Left lung (tissue), 10 donors: ENCODE results near the gene TC2N. TPM values are rescaled to one million over a fixed set of nuclear protein-coding genes. Genes with fewer than 3 reads are reported as not detected.
"Not testable (repeated sequence)": the region's sequence is repeated elsewhere in the genome, so short reads cannot be mapped to it uniquely, and the experiment has no call there.

Experiments used
- ATAC-seq: fragments of 200-7000 bp; cut with Tn5 transposase; one replicate; pipeline ENCODE4 v1.9.1; 2020; ENCODE audit warnings: moderate library complexity
- DNase-seq, 4 donors: peaks; one replicate each; pipeline ENCODE4 v3.0.0-alpha.2; 2013 to 2020
- H3K27ac ChIP-seq, 2 donors: fragments of 200-600 bp; sonication (generic) in 1 of 2; one replicate each; pipeline versions ENCODE4 v1.5.0 to v1.8.0; 2020 to 2021
- H3K27me3 ChIP-seq, 2 donors: fragments of 200-600 bp; sonication (generic) in 1 of 2; one replicate each; pipeline versions ENCODE4 v1.5.0 to v1.8.0; 2020 to 2021
- H3K36me3 ChIP-seq, 2 donors: fragments of 200-600 bp; sonication (generic) in 1 of 2; one replicate each; pipeline versions ENCODE4 v1.5.0 to v1.8.0; 2020 to 2021
- H3K4me1 ChIP-seq, 2 donors: fragments of 200-600 bp; one replicate each; pipeline ENCODE4 v1.8.0; 2021
- H3K4me3 ChIP-seq, 2 donors: fragments of 200-600 bp; sonication (generic) in 1 of 2; one replicate each; pipeline versions ENCODE4 v1.5.0 to v1.8.0; 2020 to 2021; ENCODE audit warnings: mild to moderate bottlenecking in 1 of 2
- H3K9me3 ChIP-seq, 2 donors: fragments of 200-600 bp; sonication (generic) in 1 of 2; one replicate each; pipeline versions ENCODE4 v1.5.0 to v1.8.0; 2020 to 2021
- intact Hi-C, 2 donors: fragments of 100-400 bp; cut with DNase I; formaldehyde crosslinking; loops; one replicate each; pipeline versions ENCODE4 v1.11.2 to v1.14.2; 2022
- polyA plus RNA-seq, 6 donors: library from polyadenylated mRNA; unstranded; fragments of 120-200 nt; gene quantifications; one replicate each; pipeline ENCODE4 v1.2.1, GENCODE V29; 2013; ENCODE audit not compliant: insufficient read length in 6 of 6
- total RNA-seq, 2 donors: library from RNA; stranded (reverse); fragmentation: NEBNext Ultra II Directional; extraction: Animal tissue kit (Norgen Biotek cat#: 25700); gene quantifications; one replicate each; pipeline ENCODE4 v1.2.1, GENCODE V29; 2021
- TF ChIP-seq, protein P1 (sequence below), 2 donors: fragments of 200-600 bp; sonication (generic) in 1 of 2; IDR thresholded peaks; one replicate each; pipeline versions ENCODE4 v1.5.0 to v1.8.0; 2021; ENCODE audit warnings: antibody characterized with exemption in 2 of 2
- donor health status: DM: no; HTN: yes; CAD: no.
- donor health status: DM: no; HTN: no; CAD: no.

TC2N gene
- total and polyA plus RNA-seq, 8 donors: 20.3 to 58.1 (median 29.7) TPM

DNA sequence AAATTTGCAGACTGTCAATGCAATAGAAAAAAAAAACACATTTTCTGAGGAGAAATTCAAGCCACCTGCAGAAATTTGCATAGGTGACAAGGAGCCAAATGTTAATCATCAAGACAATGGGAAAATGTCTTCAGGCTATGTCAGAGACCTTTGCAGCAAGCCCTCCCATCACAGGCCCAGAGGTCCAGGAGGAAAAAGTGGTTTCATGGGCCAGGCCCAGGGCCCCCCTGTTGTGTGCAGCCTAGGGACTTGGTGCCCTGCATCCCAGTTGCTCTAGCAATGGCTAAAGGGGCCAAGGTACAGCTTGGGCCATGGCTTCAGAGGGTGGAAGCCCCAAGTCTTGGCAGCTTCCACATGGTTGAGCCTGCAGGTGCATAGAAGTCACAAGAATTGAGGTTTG, 60.6 kb downstream of the TC2N start:
- Histone ChIP-seq H3K27ac (no peak overlapping the region), H3K9me3 (peaks cover 0 to 50% of the 10 kb centered on the region in 2 donors), H3K36me3 (peaks cover 0 to 41% of the 10 kb centered on the region in 2 donors), H3K4me1 (no peaks in the 10 kb centered on the region), H3K4me3 (no peak overlapping the region), H3K27me3 (no peaks in the 10 kb centered on the region)
- DNase-seq: no peak
- intact Hi-C loops: no loop called here
- no peak for ATAC-seq
- TF ChIP-seq, protein P1, sequence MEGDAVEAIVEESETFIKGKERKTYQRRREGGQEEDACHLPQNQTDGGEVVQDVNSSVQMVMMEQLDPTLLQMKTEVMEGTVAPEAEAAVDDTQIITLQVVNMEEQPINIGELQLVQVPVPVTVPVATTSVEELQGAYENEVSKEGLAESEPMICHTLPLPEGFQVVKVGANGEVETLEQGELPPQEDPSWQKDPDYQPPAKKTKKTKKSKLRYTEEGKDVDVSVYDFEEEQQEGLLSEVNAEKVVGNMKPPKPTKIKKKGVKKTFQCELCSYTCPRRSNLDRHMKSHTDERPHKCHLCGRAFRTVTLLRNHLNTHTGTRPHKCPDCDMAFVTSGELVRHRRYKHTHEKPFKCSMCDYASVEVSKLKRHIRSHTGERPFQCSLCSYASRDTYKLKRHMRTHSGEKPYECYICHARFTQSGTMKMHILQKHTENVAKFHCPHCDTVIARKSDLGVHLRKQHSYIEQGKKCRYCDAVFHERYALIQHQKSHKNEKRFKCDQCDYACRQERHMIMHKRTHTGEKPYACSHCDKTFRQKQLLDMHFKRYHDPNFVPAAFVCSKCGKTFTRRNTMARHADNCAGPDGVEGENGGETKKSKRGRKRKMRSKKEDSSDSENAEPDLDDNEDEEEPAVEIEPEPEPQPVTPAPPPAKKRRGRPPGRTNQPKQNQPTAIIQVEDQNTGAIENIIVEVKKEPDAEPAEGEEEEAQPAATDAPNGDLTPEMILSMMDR (IDR thresholded peaks at IDR 0.05): no peak

GRCh38 chr14:91806094-91806493, 61.2 kb downstream of the TC2N start:
- H3K36me3 ChIP-seq: peaks cover 0 to 37% of the 10 kb centered on the region in 2 donors
- H3K27me3 ChIP-seq, DNase-seq, ATAC-seq, H3K4me1 ChIP-seq, H3K27ac ChIP-seq, H3K4me3 ChIP-seq, intact Hi-C loops: not testable (repeated sequence)
- peaks cover 0 to 48% of the 10 kb centered on the region in 2 donors for H3K9me3 ChIP-seq

DNA sequence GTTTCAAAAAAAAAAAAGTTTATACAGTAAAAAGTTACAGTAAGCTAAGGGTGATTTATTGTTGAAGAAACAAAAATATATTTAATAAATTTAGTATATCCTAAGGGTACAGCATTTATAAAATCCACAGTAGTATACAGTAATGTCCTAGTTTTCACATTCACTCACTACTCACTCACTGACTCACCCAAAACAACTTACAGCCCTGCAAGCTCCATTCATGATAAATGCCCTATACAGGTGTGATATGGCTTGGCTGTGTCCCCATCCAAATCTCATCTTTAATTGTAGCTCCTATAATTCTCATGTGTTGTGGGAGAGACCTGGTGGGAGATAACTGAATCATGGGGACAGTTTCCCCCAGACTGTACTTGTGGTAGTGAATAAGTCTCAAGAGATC, 61.7 kb downstream of the TC2N start:
- intact Hi-C loops: no loop called here
- DNase-seq (no peak), ATAC-seq (no peak)
- Histone ChIP-seq H3K4me3 (no peak overlapping the region), H3K27me3 (no peaks in the 10 kb centered on the region), H3K4me1 (no peaks in the 10 kb centered on the region), H3K36me3 (peaks cover 0 to 33% of the 10 kb centered on the region in 2 donors), H3K27ac (no peak overlapping the region), H3K9me3 (peaks cover 0 to 46% of the 10 kb centered on the region in 2 donors)
- TF ChIP-seq, protein P1 (IDR thresholded peaks at IDR 0.05): no peak

DNA sequence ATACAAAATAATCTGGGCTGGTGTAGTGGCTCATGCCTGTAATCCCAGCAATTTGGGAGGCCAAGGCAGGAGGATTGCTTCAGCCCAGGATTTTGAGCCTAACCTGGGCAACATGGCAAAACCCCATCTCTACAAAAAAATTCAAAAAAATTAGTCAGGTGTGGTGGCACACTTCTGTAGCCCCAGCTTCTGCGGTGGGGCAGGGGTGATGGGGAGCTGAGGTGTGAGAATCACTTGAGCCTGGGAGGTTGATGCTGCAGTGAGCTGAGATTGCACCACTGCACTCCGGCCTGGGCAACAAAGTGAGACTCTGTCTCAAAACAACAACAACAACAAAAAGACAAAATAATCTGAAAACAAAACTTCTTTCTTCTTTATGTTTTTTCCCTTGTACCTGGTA, 66.0 kb downstream of the TC2N start:
- Histone ChIP-seq H3K4me3 (no peak overlapping the region), H3K27me3 (no peaks in the 10 kb centered on the region), H3K9me3 (peaks cover 0 to 16% of the 10 kb centered on the region in 2 donors), H3K27ac (no peak overlapping the region), H3K4me1 (no peaks in the 10 kb centered on the region), H3K36me3 (peaks cover 0 to 5% of the 10 kb centered on the region in 2 donors)
- ATAC-seq (no peak), DNase-seq (peak in 1 of 4 donors; percentile 25)
- TF ChIP-seq, protein P1 (IDR thresholded peaks at IDR 0.05): no peak
- intact Hi-C loops: no loop called here

- Histone ChIP-seq H3K27me3 (no peaks in the 10 kb centered on the region), H3K9me3 (no peaks in the 10 kb centered on the region), H3K36me3 (no peaks in the 10 kb centered on the region), H3K27ac (no peak overlapping the region), H3K4me1 (no peaks in the 10 kb centered on the region), H3K4me3 (no peak overlapping the region)
- intact Hi-C loops: no loop called here
- no peak for DNase-seq
- TF ChIP-seq, protein P1 (IDR thresholded peaks at IDR 0.05): no peak
- ATAC-seq: peak; percentile 31
Measured at GRCh38 chr14:91796617-91797347, 70.6 kb downstream of the TC2N start.

DNA sequence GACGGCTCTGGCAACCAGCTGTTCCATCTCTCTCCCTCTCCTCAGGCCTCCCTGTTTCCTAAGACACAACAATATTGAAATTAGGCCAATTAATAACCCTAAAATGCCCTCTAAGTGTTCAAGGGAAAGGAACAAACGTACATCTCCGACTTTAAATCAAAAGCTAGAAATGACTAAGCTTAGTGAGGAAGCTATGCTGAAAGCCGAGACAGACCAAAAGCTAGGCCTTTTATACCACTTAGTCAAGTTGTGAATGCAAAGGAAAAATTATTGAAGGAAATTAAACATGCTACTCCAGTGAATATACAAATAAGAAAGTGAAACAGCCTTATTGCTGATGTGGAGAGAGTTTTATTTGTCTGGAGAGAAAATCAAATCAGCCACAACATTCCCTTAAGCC, 73.6 kb downstream of the TC2N start:
- no peaks in the 10 kb centered on the region for H3K4me1 ChIP-seq
- ATAC-seq (no peak), DNase-seq (no peak)
- H3K4me3 ChIP-seq: no peak overlapping the region
- H3K27me3 ChIP-seq: no peaks in the 10 kb centered on the region
- H3K36me3 ChIP-seq: no peaks in the 10 kb centered on the region
- H3K9me3 ChIP-seq: no peaks in the 10 kb centered on the region
- intact Hi-C loops: no loop called here
- H3K27ac ChIP-seq: no peak overlapping the region
- TF ChIP-seq, protein P1 (IDR thresholded peaks at IDR 0.05): no peak
